Measurements from ENCODE around the gene C14orf180. TPM values are rescaled to one million over a fixed set of nuclear protein-coding genes. Genes with fewer than 3 reads are reported as not detected.
A peak's percentile ranks its signal among the peaks of the same experiment; 100 is the strongest.

Gene C14orf180
- total and polyA plus RNA-seq, 4 donors = 0.12 to 0.48 (median 0.30) TPM

- Histone ChIP-seq H3K4me1 (ENCODE audit: control insufficient read depth in 5 of 5, insufficient read depth in 5 of 5, low read length in 5 of 5) (peaks cover 0 to 24% (median 7%) of the 10 kb centered on the region in 5 donors), H3K4me3 (no peak overlapping the region), H3K36me3 (ENCODE audit: control insufficient read depth in 4 of 4, insufficient read depth in 4 of 4, low read length in 4 of 4) (no peaks in the 10 kb centered on the region), H3K9ac (ENCODE audit: insufficient read depth in 1 of 2, low read length in 2 of 2) (no peak overlapping the region), H3K9me3 (ENCODE audit: control insufficient read depth in 4 of 4, insufficient read depth in 3 of 4, low read length in 3 of 4) (no peaks in the 10 kb centered on the region), H3K27me3 (ENCODE audit: control insufficient read depth in 3 of 3, insufficient read depth in 3 of 3, low read length in 2 of 3) (peaks cover 0 to 4% (median 0%) of the 10 kb centered on the region in 3 donors), H3K27ac (ENCODE audit: low read depth in 1 of 2, low read length in 1 of 2) (no peak overlapping the region)
- WGBS, 2 donors = 88 to 90% methylated on average over 1 of the region's 1 CpG
- DNase-seq (no peak), ATAC-seq (ENCODE audit: insufficient read depth, low FRiP score) (no peak)
- TF ChIP-seq CTCF (IDR thresholded peaks at IDR 0.05; ENCODE audit: control extremely low read depth, extremely low read depth) = no peak
These were observed 21.8 kb upstream of the C14orf180 start for GRCh38 chr14:104557766-104558165.

GRCh38 chr14:104558231-104559027 is 21.1 kb upstream of the C14orf180 start:
- Histone ChIP-seq H3K27me3 (ENCODE audit: control insufficient read depth in 3 of 3, insufficient read depth in 3 of 3, low read length in 2 of 3) (peaks cover 0 to 4% (median 0%) of the 10 kb centered on the region in 3 donors), H3K36me3 (ENCODE audit: control insufficient read depth in 4 of 4, insufficient read depth in 4 of 4, low read length in 4 of 4) (no peaks in the 10 kb centered on the region), H3K4me1 (ENCODE audit: control insufficient read depth in 5 of 5, insufficient read depth in 5 of 5, low read length in 5 of 5) (peaks cover 0 to 28% (median 7%) of the 10 kb centered on the region in 5 donors), H3K9me3 (ENCODE audit: control insufficient read depth in 4 of 4, insufficient read depth in 3 of 4, low read length in 3 of 4) (no peaks in the 10 kb centered on the region), H3K9ac (ENCODE audit: insufficient read depth in 1 of 2, low read length in 2 of 2) (no peak overlapping the region), H3K27ac (ENCODE audit: low read depth in 1 of 2, low read length in 1 of 2) (no peak overlapping the region), H3K4me3 (no peak overlapping the region)
- no peak for TF ChIP-seq CTCF (IDR thresholded peaks at IDR 0.05; ENCODE audit: control extremely low read depth, extremely low read depth)
- 91% methylated on average over 16 of the region's 16 CpGs for WGBS, 2 donors
- DNase-seq (peak in 1 of 3 donors; percentile 9), ATAC-seq (ENCODE audit: insufficient read depth, low FRiP score) (no peak)

- Histone ChIP-seq H3K9me3 (ENCODE audit: control insufficient read depth in 4 of 4, insufficient read depth in 3 of 4, low read length in 3 of 4) (no peaks in the 10 kb centered on the region), H3K27me3 (ENCODE audit: control insufficient read depth in 3 of 3, insufficient read depth in 3 of 3, low read length in 2 of 3) (peaks cover 0 to 4% (median 0%) of the 10 kb centered on the region in 3 donors), H3K27ac (ENCODE audit: low read depth in 1 of 2, low read length in 1 of 2) (no peak overlapping the region), H3K36me3 (ENCODE audit: control insufficient read depth in 4 of 4, insufficient read depth in 4 of 4, low read length in 4 of 4) (no peaks in the 10 kb centered on the region), H3K4me1 (ENCODE audit: control insufficient read depth in 5 of 5, insufficient read depth in 5 of 5, low read length in 5 of 5) (peaks cover 0 to 28% (median 7%) of the 10 kb centered on the region in 5 donors), H3K4me3 (no peak overlapping the region), H3K9ac (ENCODE audit: insufficient read depth in 1 of 2, low read length in 2 of 2) (no peak overlapping the region)
- ATAC-seq (ENCODE audit: insufficient read depth, low FRiP score) (no peak), DNase-seq (peak in 1 of 3 donors; percentile 10)
- WGBS, 2 donors = 83 to 89% methylated on average over 15 of the region's 15 CpGs
- no peak for TF ChIP-seq CTCF (IDR thresholded peaks at IDR 0.05; ENCODE audit: control extremely low read depth, extremely low read depth)
These were observed 20.3 kb upstream of the C14orf180 start for GRCh38 chr14:104559028-104559803.

Data from lung (tissue), 12 donors.